GM03348 (cell line): ENCODE measurements around the gene STX7.

Experiments used
- DNase-seq: peaks from one replicate; pipeline ENCODE4 v3.0.0; 2012; ENCODE audit warnings: low spot score

STX7 gene

GRCh38 chr6:132412656-132413498 is 100.0 kb downstream of the STX7 start:
- no peak for DNase-seq

- DNase-seq: no peak
Observed at GRCh38 chr6:132411296-132411695, 101.6 kb downstream of the STX7 start.

- no peak for DNase-seq
Observed at GRCh38 chr6:132410830-132411229, 102.1 kb downstream of the STX7 start.

- no peak for DNase-seq
Observed at GRCh38 chr6:132405143-132405915, 107.6 kb downstream of the STX7 start.

GRCh38 chr6:132404736-132405135 is 108.2 kb downstream of the STX7 start:
- no peak for DNase-seq

- no peak for DNase-seq
Observed at GRCh38 chr6:132404330-132404729, 108.6 kb downstream of the STX7 start.

GRCh38 chr6:132401618-132402285 is 111.2 kb downstream of the STX7 start:
- no peak for DNase-seq

GRCh38 chr6:132400883-132401617 is 111.9 kb downstream of the STX7 start, which contains the start of gene MOXD1:
Gene MOXD1 (minus strand): TSS chr6:132401475. CDS start chr6:132401426, 49 bp downstream.
- DNase-seq: peak; percentile 96

- DNase-seq: no peak
Observed at GRCh38 chr6:132400555-132400882, 112.4 kb downstream of the STX7 start.

GRCh38 chr6:132399376-132400074 is 113.4 kb downstream of the STX7 start:
- DNase-seq: no peak
